ENCODE measurements around the gene EXOSC9.

DNA sequence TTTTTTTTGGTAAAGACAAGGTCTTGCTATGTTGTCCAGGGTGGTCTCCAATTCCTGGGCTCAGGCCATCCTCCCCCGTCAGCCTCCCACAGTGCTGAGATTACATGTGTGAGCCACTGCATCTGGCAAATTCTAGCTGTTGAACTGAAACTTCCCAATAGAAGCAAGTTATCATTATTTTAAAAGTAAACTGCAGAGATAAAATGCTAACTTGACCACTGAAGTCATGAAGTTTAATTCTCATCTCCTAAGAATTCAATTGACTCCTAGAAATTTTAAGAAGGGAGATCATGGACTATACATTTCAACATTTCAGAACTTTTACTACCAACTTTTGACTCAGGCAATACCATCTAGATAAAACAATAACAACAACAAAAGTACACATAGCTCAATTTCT, 11.7 kb upstream of the EXOSC9 start:
- no peak for TF ChIP-seq CTCF (IDR thresholded peaks at IDR 0.05)
- no peak for TF ChIP-seq POLR2A (IDR thresholded peaks at IDR 0.05)
- TF ChIP-seq EP300 (IDR thresholded peaks at IDR 0.05), result no peak
- no peak for TF ChIP-seq POLR2AphosphoS5 (IDR thresholded peaks at IDR 0.05)

All from stomach (tissue), 4 donors.